Fibroblast of skin of right biceps (primary cell): ENCODE results near the gene KCNA1.
A peak's percentile ranks its signal among the peaks of the same experiment; 100 is the strongest.

Source experiments
- DNase-seq: peaks from one replicate; pipeline ENCODE4 v3.0.0-alpha.2; 2013

The KCNA1 gene

DNA sequence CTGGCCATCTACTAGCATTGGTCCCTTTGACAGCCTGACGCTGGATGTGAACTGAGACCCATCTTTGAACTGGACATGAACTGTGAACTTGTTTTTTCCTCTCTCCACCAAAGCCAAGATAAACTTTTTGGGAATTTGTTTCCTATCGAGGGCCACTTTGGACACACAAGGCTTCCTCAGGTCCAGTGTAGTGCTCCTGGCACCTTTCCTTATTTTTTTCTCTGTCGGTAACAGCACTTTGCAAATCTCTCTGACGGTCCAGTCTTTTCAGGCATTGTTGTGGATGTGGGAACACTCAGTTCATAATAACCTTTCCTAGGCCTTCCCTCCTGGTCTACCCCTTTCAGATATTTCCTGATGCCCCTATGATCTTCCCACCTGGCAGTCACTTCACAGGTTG, 5.0 kb downstream of the KCNA1 start:
- DNase-seq, result no peak

DNA sequence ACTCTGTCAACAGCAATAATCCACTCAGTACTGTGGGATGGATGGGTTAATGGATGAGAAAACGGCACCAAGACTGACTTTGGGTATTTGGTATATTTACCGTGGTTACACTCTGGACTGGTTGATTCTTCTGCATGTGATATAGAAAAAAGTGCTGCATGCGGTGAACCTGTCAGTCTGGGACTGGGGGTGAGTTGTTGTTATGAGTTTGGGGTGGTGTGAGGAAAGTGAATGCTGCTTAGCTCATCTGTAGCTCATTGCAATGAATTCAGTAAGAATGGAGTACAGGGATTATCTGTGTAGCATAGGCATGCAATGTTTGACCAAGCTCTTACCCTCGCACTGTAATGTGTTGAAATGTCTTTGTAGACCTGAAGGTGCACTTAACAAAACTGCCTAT, 6.0 kb downstream of the KCNA1 start:
- DNase-seq, result no peak

DNA sequence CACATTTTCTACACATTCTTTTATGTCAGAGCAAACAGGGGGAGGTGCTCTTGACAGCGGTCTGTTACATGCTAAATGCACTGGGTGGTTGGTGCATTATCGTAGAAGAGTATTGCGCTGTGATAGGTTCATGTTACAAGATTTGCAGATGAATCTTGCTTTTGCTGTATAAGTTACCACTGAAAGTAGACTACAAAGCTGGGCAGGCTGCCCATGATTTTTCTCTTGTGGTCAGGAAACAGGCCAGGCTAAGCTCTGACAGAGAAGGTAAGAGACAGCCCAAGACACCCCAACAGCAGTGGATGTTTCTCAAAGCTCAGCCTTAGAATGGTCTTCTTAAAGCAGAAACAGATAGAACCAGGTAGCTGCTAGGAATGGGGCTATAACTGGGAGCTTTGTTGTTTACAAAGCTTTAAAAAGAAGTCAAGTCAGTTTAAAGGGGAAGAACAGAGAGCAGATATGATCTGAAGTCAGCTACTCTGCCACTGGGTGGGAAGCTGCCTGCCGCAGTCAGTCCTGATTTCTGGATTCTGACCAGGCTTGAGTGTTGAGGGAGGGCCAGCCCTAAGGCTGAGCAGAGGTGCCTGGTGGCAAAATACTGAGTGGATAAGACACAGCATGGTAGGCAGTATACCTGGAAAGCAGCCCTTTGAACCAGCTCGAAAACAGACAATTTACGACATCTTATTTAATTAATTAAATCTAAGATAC, 9.4 kb downstream of the KCNA1 start:
- peak; percentile 78 for DNase-seq

DNA sequence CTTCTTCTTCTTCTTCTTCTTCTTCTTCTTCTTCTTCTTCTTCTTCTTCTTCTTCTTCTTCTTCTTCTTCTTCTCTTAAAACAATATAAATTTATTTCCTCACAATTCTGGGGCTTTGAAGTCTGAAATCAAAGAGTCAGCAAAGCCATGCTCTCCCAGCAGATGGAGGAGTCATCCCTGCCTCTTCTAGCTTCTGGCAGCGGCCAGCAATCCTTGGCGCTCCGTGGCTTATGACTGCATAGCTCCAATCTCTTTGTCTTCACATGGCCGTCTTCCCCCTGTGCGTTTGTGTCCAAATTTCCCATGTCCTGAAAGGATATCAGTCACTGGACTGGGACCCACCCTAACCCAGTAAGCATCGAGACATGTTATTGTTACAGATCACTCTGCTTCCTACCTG, 22.9 kb downstream of the KCNA1 start:
- DNase-seq, result no peak

DNA sequence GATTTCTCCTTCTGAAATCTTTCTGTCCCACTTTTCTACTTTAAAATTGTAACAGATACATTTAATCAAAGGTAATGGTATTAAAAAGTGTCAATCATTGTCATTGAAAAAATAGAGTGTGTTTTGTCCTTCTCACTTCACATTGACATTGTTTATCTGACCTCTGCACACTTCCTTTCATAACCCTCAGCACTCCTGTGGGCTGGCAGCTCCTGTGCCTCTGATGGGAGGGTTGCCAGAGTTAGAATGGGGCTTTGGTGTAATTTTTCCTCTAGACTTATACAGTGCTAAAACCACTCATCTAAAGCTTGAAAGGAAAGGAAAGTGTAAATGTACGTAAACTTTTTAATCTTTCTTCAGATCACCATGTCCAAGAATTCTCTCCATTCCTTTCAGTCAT, 23.7 kb downstream of the KCNA1 start:
- no peak for DNase-seq

DNA sequence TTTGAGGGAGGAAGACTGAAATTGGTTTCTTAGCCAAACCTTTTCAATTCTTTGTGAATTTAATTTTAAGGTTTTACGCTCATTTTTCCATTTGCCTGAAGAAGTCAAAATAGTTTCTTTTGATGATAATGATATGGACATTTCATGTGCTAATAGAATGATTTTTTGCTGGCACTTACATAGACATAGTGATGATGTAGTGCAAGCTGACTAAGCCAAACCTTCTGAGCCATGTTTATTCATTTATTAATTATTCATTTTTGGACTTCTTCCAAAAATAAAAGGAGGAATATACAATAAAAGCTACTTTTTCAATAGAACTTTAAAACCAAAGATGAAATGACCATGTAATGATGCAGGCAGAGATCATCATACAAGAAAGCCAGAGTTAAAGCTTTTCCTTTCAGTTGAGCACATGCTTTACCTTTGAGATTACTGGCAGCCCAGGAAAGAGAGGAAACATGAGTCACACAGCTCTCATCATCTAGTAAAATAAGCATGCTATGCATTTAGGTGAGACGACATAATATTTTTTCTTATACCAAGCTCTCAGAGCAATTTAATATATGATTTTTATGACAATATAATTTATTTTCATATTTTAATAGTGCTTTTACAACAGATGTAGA, 24.8 kb downstream of the KCNA1 start:
- DNase-seq, result peak; percentile 59

DNA sequence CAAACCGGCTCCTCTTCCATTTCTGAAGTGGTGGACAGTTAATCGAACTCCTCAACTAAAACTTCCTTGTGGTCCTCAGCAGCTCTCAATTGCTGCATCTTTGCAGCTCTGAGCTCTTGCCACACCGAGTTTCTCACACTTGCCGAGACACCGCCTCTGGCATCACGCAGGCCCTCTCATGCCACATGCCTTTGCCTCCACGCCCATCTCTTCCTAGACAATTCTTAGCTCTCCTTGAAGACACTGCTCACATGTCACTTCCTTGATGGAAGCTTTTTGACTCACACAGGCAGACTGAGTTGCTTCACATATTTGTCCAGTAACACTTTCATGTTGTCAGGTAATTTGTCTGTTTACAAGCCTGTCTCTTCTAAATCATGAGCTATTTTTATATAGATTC, 29.2 kb downstream of the KCNA1 start:
- no peak for DNase-seq

DNA sequence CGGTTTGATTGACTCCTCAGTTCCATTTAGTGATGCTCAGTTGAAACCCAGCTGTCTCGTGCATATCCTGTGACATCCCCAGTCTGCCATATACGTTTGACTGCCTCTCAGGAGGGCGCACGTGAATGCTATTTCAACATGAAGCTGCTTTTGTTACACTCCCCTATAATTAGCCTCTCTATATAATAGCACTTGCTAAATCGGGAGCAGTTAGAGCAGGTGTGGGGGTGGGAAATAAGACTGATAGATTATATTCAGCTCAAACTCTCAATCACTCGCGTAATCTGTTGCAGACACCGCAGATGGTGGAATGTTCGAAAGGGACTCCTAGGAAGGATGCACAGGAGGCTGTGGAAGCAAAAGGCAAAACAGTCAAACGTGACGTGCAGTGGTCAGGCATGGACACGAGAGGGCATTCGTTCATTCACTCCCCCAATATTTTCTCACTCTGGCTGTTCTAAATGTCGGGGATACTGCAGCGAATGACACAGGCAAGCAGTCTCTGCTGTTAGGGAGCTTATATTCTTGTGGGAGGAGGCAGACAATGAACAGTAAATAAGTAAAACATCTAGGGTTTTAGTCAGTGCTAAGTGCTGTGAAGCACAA, 29.8 kb downstream of the KCNA1 start:
- no peak for DNase-seq

DNA sequence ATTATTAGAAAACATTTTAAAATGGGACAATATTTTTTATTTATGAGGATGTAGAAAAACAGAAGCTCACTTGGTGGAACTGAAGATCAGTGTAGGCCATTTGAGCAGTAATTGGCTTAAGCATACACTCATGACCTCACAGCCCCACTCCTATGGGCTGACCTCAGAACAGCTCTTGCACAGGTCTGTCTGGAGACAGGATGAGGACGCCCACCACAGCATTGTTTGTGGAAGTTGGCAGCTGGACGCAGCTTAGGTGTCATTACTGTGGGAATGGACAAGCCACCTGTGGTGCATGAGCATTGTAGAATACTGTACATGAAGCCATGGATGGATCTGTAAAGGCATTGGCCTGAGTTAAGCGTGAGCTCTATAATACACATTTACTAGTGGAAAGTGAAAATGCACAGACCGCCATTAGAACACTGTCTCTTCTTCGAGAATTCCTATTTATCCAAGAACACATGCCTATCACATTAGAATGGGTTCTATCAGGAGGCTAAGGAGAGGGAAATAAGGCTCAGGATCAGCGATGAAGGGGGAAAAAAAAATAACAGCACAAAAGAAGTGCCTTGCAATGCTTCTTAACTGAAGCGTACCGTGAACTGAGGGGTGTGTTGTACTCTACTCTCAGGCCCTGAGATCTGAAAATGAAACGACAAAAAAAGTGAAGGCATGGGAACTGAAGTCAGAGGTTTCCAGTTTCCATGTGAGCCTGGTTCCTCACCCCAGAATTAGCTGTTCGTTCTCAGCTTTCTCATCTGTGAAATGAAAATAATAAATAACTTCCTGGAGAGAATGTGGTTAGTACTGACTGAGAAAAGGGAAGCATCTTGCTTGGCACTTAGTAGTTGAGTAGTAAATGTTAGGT, 33.6 kb downstream of the KCNA1 start:
- no peak for DNase-seq

DNA sequence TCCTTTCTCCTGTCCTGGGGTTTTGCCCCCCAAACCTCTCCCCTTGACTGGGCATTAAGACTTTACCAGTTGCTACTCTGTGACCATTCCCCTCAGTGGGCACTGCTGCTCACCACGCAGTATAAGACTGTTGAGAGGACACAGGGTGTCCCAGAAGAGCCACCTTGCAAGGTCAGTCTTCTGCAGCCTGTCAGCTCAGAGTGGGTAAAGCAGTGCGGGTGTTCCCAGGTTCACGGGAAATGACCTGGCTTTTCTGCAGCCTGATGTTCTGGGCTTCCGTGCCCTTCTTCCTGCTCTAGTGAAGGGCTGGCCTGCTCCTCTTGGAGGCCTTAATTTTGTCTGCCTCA, 34.2 kb downstream of the KCNA1 start:
- no peak for DNase-seq

DNA sequence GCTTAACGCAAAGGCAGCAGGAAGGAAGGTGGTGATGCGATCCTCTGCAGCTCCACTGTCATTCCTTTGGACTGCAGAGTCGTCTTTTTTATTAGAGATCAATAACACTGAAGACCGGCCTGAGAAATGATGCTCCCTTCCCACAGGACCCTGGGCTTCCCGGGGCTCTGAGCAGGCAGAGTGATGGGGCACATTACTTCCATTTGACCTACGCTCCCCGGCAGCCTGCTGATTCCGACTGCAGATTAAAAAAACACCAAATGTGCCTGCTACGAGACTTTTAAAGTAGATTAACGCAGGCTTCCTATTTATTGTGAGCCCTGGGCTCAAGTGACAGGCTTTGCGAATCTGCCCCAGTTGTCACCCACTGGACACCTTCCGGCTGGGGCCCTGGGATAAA, 37.5 kb downstream of the KCNA1 start:
- no peak for DNase-seq

DNA sequence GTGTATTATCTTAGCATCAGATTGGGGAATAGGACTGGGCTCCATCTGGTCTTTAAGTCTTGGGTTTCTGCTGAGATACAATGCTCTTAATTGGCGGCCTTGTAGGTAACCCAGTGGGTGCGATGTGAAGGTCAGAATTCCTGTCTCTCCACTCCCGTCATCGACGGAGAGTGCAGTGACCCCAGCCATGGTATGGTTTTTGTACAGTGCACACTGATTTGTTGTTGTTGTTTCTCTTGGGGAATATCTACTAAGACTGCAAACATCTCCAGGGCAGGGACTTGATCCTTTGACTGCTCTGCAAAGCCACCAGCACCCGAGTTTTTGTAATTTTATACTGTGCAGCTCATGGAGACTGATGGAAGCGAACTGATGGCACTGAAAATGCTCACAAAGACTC, 41.4 kb downstream of the KCNA1 start:
- no peak for DNase-seq

DNA sequence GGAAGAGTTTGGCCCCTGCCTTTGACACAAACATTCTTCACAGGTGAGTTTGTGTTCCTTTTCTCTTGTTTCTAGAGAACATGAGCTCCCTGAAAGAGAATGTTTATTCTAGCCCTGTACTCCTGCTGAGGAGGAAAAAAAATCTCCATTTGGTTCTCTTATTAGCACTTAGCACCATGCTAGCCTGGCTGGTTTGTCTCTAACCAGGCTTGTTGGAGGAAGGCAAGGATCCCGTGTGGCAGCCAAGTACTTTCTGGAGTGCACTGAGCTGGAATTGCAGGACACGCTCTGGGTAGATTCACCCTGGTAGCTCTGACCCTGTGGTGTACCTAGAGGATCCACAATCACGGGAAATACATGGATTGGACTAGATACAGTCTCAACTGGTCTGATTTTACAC, 41.9 kb downstream of the KCNA1 start:
- DNase-seq, result no peak

DNA sequence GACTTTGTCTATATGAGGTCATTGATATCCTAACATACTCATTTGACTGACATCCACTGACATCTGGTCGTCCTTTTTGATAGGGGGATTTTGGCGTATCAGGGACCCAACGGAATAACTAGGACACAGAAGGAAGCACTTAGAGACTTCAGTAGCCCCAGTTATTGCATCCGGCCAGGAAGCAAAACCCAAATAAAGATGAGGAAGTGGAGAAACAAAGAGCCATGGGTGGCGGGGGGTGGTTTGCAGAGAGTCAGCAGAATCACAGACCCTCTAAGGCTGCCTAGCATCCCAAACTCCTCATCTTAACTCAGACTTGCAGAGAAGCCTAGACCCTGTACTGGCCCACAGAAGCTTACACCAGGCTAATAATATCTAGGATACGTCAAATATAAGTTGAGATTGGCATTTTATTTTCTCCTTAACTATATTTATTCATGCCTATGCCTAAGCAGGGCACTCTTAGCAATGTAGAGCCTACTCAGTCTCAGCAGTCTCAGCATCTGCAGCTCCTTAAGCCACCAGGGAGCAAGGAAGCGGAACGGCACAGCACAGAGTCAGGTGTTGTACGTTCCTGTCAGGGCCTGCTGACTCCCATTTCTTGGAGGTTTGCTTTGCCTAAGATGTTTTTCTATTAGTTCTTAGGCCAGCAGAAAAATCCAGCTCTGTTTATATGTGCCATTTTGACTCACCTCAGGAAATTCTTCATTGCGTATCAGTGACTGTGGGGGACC, 45.1 kb downstream of the KCNA1 start:
- no peak for DNase-seq

DNA sequence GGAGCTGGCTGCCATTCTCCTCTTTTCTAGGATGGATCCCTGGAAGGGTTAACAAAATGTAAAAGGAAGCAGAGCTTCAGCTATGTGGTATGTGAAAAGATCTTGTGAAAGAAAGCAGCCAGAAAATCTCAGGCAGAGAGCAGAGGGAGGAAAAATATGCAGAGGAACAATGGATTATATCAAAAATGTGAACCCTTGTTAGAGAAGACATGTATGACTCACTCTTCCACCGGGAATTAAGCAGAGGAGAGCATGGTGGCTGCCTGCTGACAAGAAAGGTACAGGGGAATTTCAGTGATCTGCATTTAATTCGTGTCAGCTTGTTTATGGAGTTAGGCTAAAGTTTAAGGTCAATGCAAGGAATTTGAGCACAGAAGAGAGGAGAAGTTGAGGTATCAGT, 46.3 kb downstream of the KCNA1 start:
- peak; percentile 83 for DNase-seq

DNA sequence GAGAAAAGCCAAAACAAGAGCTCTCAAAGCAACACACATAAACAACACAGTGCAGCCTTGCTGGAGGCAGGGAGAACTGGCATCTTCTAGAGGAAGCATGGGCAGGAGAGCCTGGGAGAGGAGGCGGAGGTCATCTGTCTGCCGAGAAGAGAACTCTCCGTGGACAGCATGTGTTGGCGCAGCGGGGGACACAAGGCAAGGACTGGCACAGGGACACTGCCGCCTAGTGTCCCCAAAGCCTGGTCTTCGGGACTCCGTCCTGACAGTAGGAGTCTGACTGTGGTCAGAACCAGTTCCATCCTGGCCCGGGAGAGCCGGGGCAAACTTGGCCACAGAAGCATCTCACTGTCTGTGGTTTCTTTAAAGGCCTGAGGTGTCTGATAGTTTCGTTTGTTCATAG, 47.3 kb downstream of the KCNA1 start:
- DNase-seq, result no peak

DNA sequence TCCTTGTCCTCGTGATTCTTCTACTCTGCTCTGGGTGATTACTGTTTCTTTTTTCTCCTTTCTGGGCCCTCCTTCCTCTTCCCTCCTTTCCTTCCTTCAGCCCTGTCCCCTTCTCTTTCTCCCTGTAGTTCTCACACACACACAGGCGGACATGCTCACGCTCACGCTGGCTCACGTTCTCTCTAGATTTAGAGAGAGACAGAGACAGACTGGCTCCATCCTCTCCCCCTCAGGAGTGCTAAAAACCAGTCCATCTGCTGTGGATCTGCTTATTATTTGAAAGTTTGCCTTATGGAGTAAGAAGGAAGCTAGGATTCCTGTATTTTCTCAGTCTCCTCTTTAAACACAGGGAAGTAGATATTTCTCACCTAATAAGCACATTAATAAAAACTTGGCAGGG, 48.1 kb downstream of the KCNA1 start:
- no peak for DNase-seq

DNA sequence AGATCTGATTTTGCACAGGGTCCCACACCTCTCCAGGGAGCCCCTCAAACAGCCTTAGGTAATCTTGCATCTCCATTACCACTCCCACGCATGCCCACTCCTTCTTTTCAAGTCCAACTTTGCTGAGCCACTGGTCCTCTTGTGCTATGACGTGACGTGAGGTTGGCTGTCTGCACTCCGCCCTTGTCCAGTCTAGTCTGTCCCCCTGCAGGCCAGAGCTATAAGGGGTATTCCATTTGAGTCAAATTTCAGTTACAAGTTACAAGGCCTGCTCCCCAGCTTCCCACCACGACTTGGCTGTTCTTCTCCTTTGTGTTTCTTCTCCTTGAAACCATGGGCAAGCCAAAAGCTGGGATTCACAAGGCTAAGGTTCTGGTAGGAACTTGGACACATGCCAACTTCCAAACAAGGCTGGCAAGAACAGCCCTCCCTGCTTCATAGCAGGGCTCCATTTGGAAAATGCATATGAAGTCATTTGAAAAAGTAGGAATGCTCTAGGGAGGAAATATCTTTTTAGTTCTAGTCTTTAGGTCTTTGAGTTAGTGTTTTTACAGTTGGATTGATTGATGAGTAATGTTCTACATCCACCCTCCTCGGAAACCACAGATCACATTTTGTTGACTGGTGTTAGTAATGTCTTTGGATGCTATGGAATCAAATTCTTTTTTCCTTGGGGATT, 49.1 kb downstream of the KCNA1 start:
- DNase-seq, result peak; percentile 89

DNA sequence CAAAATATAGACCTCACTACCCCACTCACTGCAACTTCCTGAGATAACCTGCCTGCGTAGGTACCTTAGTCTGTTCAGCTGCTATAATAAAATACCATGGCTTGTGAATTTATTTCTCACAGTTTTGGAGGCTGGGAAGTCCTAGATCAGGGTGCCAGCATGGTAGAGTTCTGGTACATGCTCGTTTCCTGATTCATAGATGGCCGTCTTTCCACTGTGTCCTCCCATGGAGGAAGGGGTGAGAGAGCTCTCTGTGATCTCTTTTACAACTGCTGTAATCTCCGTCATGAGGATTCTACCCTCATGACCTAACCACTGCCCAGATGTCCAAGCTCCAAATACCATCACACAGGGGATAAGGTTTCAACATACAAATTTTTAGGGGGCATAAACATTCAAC, 49.7 kb downstream of the KCNA1 start:
- no peak for DNase-seq

DNA sequence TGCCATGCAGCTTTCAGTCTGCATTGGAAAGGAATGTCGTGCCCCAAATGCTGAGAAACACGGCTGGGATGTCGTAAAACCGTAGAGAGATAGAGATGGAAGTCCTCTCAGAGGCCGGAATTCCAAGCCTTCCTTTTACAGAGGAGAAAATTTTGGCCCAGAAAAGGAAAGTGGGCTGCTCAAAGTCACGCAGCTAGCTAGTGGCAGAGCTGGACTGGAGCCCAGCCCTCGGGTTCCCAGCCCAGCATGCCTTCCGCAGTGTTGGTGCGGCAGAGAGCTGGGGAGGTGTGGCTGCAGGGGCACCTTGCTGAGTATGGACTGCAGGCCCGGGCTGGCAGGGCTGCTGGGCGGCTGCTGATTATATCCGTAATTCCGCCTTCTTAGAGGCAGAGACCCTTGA, 50.3 kb downstream of the KCNA1 start:
- DNase-seq, result no peak

DNA sequence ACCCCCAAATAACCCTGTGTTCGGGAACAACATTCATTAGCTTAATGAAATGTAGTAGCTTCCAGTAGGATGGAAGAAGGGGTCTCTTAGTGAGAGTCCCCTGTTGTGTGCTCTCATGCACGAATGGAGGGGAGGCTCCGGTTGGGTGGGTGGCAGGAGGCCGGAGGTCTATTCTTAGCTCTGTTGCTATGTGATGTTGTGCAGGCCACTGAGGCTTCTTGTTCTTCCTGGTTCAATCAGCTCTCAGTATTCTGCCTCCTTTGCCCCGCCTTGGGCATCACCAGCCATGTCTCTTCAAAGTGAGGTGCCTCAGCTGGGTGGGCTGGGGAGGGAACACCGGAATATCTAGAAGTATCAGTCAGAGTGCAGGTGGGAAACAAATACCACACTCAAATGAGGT, 50.8 kb downstream of the KCNA1 start:
- DNase-seq, result no peak

DNA sequence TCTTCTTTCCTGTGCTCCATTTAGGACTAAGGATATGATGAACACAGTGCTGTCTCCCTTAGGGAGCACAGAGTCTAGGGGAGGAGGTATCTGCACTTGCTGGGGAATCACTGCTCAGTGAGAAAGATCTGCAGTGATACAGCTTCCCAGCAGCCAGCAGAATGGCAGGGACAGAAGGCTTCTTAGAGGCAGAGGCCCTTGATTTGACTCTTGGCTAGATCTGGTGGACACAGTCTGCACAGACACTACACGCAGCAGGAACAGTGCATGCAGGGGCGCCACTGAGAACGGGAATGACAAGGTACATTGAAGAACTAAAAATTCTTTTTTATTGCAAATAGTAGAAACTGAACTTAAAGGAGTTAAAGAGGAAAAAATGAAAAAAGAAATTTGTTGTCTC, 51.6 kb downstream of the KCNA1 start:
- no peak for DNase-seq
